ENCODE results near the gene NRCAM. TPM values are rescaled to one million over a fixed set of nuclear protein-coding genes. Genes with fewer than 3 reads are reported as not detected.

NRCAM gene
- total RNA-seq, 1 experiment from 2014 or later: 0.38 TPM

GRCh38 chr7:108249453-108249852, 206.8 kb downstream of the NRCAM start:
- H3K4me3 ChIP-seq (ENCODE audit: insufficient read depth, low read depth, low read length): no peak overlapping the region
- DNase-seq: no peak
- H3K27me3 ChIP-seq (ENCODE audit: control insufficient read depth, insufficient read depth, low read length): no peaks in the 10 kb centered on the region
- no peaks in the 10 kb centered on the region for H3K36me3 ChIP-seq (replicated peaks; ENCODE audit: control insufficient read depth, insufficient read depth, low read length)

GRCh38 chr7:108248821-108249220, 207.4 kb downstream of the NRCAM start:
- H3K36me3 ChIP-seq (replicated peaks; ENCODE audit: control insufficient read depth, insufficient read depth, low read length): no peaks in the 10 kb centered on the region
- no peak for DNase-seq
- no peaks in the 10 kb centered on the region for H3K27me3 ChIP-seq (ENCODE audit: control insufficient read depth, insufficient read depth, low read length)
- H3K4me3 ChIP-seq (ENCODE audit: insufficient read depth, low read depth, low read length): no peak overlapping the region

GRCh38 chr7:108248418-108248817, 207.8 kb downstream of the NRCAM start:
- Histone ChIP-seq H3K4me3 (ENCODE audit: insufficient read depth, low read depth, low read length) (no peak overlapping the region), H3K36me3 (replicated peaks; ENCODE audit: control insufficient read depth, insufficient read depth, low read length) (no peaks in the 10 kb centered on the region), H3K27me3 (ENCODE audit: control insufficient read depth, insufficient read depth, low read length) (no peaks in the 10 kb centered on the region)
- DNase-seq: no peak

DNA sequence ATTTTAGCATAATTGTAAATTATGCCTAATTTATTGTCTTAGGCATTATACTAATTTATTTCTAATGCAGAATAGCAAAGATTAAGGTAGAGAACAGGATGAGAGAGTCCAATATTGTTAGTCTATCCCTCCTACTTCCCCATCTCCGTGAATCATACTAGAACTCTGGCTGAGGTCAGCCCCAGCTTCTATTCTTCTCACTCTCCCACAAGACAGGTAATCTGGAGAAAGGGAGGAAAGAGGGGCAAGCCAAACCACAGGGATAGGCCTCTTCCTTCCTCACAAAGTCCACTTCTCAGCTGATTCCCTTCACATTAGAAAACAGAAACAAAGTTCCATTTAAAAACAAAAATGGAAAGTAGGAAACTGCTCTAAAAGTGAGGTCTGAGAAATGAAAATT, 208.6 kb downstream of the NRCAM start:
- no peaks in the 10 kb centered on the region for H3K27me3 ChIP-seq (ENCODE audit: control insufficient read depth, insufficient read depth, low read length)

DNA sequence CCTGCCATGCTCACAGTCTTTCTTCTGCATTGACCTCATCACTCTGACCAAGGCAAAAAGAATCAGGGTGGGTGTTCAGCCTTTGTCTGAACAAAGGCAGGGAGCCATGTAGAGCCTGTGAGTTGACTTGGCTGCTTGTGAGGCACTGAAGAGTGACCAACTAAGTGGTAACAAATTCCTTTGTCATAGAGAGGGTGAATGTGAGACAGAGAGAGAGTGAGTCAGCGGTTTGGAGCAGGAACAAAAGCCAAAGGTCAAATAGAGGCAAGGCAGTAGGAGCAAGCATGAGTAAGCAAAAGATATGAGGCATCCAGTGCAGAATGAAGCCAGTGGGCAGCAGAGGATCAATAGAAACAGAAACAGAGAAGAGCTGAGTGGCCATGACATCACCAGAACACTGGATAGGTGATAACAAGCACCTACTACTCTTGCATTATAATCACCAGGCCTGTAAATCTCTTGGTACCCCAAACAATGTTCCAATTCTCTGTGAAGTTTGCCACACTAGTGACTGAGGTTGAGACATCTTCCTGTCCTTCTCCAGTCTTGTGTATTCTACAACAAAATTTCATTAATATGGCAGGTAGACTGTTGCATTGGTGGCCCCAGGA, 209.9 kb downstream of the NRCAM start:
- DNase-seq: no peak
- Histone ChIP-seq H3K4me3 (ENCODE audit: insufficient read depth, low read depth, low read length) (no peak overlapping the region), H3K36me3 (replicated peaks; ENCODE audit: control insufficient read depth, insufficient read depth, low read length) (no peaks in the 10 kb centered on the region), H3K27me3 (ENCODE audit: control insufficient read depth, insufficient read depth, low read length) (no peaks in the 10 kb centered on the region)

More for the DNA sequence above, 208.6 kb downstream of the NRCAM start:
- no peaks in the 10 kb centered on the region for H3K36me3 ChIP-seq (replicated peaks; ENCODE audit: control insufficient read depth, insufficient read depth, low read length)
- DNase-seq: no peak
- no peak overlapping the region for H3K4me3 ChIP-seq (ENCODE audit: insufficient read depth, low read depth, low read length)

DNA sequence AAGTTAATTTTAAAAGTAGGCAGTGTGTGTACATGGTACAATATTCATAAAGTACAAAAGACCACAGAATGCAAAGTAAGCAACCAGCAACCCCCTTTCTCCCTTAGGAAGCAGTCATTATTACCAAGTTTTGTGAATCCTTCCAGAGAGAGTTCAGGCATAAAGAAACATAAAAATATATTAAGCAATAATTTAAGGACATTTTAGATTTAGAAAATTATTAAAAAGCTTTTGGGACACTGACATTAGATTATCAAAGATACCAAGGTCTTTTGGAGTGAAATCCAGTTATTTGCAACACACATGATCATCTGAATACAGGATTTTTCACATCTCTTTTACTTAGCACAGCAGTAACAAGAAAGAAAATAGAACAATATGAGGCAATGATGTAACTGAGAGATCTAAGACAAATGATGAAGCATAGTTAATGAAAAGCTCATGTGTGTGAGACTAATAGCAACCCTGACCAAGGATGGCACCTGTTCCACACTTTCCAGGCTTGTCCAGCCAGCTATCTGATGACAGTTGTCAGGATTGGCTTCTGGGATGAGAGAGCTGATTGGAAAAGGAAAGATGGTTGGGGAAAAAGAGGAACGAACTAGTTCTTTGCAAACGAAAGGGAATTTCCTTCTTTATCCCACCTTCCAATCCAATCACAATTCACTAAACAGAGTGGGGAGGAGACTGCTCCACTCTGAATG, 210.6 kb downstream of the NRCAM start:
- no peak overlapping the region for H3K4me3 ChIP-seq (ENCODE audit: insufficient read depth, low read depth, low read length)
- no peaks in the 10 kb centered on the region for H3K36me3 ChIP-seq (replicated peaks; ENCODE audit: control insufficient read depth, insufficient read depth, low read length)
- DNase-seq: no peak
- no peaks in the 10 kb centered on the region for H3K27me3 ChIP-seq (ENCODE audit: control insufficient read depth, insufficient read depth, low read length)

DNA sequence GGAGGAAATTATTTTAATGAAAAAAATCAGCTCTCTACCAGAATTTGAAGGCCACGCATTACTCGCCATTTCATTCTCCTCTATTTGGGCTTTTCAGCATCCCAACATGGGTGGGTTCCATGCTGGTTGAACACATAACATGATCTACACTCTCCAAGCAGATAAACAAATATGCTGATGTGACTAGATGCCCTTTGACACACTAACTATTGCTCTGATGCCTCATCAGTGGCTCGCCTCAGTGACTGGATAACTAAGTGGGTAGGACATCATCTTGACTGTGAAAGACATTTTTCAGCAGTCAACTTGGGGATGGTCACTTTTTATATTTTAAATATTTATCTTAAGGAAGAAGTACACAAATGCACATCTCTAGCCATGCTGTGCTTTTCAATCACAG, 212.1 kb downstream of the NRCAM start:
- DNase-seq: no peak
- H3K4me3 ChIP-seq (ENCODE audit: insufficient read depth, low read depth, low read length): no peak overlapping the region
- H3K27me3 ChIP-seq (ENCODE audit: control insufficient read depth, insufficient read depth, low read length): no peaks in the 10 kb centered on the region
- H3K36me3 ChIP-seq (replicated peaks; ENCODE audit: control insufficient read depth, insufficient read depth, low read length): no peaks in the 10 kb centered on the region

- no peak for DNase-seq
- Histone ChIP-seq H3K36me3 (replicated peaks; ENCODE audit: control insufficient read depth, insufficient read depth, low read length) (no peaks in the 10 kb centered on the region), H3K27me3 (ENCODE audit: control insufficient read depth, insufficient read depth, low read length) (no peaks in the 10 kb centered on the region), H3K4me3 (ENCODE audit: insufficient read depth, low read depth, low read length) (no peak overlapping the region)
Measured at GRCh38 chr7:108239501-108240225, 216.6 kb downstream of the NRCAM start.

GRCh38 chr7:108236681-108237415, 219.4 kb downstream of the NRCAM start:
- no peak for DNase-seq
- no peak overlapping the region for H3K4me3 ChIP-seq (ENCODE audit: insufficient read depth, low read depth, low read length)
- H3K36me3 ChIP-seq (replicated peaks; ENCODE audit: control insufficient read depth, insufficient read depth, low read length): no peaks in the 10 kb centered on the region
- H3K27me3 ChIP-seq (ENCODE audit: control insufficient read depth, insufficient read depth, low read length): no peaks in the 10 kb centered on the region

DNA sequence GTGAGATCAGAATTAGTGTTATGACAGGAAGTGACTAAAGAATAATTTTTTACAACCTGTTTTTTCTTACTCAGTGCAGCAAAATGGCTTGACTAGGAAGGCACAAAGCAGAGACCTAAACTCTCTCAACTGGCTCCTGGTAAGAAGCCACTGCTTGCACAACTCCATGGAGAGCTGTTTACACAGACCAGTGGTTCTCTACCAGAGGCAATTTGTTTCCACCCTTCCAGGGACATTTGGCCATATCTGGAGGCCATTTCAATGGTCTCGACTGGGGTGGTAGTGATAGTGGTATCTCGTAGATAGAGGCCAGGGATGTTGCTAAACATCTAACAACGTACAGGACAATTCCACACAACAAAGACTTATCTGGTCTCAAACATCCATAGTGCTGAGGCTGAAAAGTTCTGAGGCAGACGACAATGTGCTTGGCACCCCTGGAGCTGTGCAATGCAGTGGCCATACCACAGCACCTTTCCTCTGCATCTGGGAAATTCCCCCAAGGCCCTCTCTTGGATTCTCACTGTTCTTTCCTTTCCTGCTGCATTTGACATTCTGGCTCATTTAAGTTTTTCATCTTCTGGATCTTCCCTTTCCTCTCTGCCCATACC, 220.7 kb downstream of the NRCAM start:
- no peaks in the 10 kb centered on the region for H3K36me3 ChIP-seq (replicated peaks; ENCODE audit: control insufficient read depth, insufficient read depth, low read length)
- no peak overlapping the region for H3K4me3 ChIP-seq (ENCODE audit: insufficient read depth, low read depth, low read length)
- DNase-seq: no peak
- no peaks in the 10 kb centered on the region for H3K27me3 ChIP-seq (ENCODE audit: control insufficient read depth, insufficient read depth, low read length)

GRCh38 chr7:108234971-108235450, 221.2 kb downstream of the NRCAM start:
- DNase-seq: no peak
- Histone ChIP-seq H3K27me3 (ENCODE audit: control insufficient read depth, insufficient read depth, low read length) (no peaks in the 10 kb centered on the region), H3K36me3 (replicated peaks; ENCODE audit: control insufficient read depth, insufficient read depth, low read length) (no peaks in the 10 kb centered on the region), H3K4me3 (ENCODE audit: insufficient read depth, low read depth, low read length) (no peak overlapping the region)

DNA sequence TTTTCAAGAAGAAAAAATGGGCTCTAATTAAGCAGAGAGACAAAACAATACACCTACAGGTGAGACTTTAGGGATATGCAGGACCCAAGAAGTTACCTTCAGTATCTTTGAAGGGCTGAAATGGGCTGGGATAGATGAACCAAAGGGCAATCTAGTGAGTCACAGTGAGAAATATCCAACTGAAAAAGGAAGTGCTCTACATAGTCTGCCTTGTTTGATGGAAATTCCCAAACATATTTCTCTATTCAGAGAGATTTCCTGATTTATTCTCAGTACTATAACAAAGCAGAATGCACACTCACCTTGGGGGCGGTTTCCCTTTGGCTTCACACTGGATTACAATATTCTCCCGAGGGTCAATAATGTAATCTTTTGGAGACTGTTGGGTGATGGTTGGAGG, 222.0 kb downstream of the NRCAM start:
- Histone ChIP-seq H3K36me3 (replicated peaks; ENCODE audit: control insufficient read depth, insufficient read depth, low read length) (no peaks in the 10 kb centered on the region), H3K4me3 (ENCODE audit: insufficient read depth, low read depth, low read length) (no peak overlapping the region), H3K27me3 (ENCODE audit: control insufficient read depth, insufficient read depth, low read length) (no peaks in the 10 kb centered on the region)
- DNase-seq: no peak

DNA sequence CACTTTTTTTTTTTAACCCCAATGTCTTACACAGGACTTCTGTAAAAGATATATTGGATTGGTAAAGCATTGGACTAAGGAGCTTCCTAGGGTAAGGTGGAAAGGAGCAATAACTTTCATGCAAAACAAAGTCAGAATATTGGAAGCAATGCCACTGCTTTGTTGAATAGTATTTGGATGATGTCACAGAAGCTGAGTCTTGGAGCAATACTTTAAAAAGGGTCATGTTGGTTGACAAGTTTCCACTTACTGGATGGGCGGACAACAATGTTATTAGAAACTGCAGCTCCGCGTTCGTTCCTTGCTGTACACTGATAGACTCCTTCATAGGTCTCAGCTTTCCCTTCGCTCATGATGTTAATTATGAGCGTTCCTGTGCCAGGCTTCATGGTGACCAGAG, 224.2 kb downstream of the NRCAM start:
- Histone ChIP-seq H3K36me3 (replicated peaks; ENCODE audit: control insufficient read depth, insufficient read depth, low read length) (no peaks in the 10 kb centered on the region), H3K4me3 (ENCODE audit: insufficient read depth, low read depth, low read length) (no peak overlapping the region), H3K27me3 (ENCODE audit: control insufficient read depth, insufficient read depth, low read length) (no peaks in the 10 kb centered on the region)
- no peak for DNase-seq

DNA sequence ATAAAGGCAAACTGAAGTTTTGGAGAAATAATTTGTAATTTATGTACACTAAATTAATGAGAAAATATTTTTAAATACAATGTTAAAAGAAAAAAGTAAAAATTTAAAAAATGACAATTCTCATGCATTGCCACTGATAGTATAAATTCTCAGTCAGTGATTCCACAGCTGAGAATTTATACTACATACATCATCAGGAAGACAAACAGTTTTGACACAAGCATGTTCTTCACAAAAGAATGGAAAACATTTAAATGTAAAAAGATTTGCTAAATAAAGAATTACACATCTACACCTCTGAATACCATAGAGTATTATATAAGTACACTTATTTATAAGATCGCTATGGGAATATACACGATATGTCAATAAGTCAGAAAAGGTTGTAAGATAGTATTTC, 225.0 kb downstream of the NRCAM start:
- DNase-seq: no peak
- Histone ChIP-seq H3K4me3 (ENCODE audit: insufficient read depth, low read depth, low read length) (no peak overlapping the region), H3K27me3 (ENCODE audit: control insufficient read depth, insufficient read depth, low read length) (no peaks in the 10 kb centered on the region), H3K36me3 (replicated peaks; ENCODE audit: control insufficient read depth, insufficient read depth, low read length) (no peaks in the 10 kb centered on the region)
